Measurements from ENCODE around the gene PLEKHO2.

The PLEKHO2 gene

DNA sequence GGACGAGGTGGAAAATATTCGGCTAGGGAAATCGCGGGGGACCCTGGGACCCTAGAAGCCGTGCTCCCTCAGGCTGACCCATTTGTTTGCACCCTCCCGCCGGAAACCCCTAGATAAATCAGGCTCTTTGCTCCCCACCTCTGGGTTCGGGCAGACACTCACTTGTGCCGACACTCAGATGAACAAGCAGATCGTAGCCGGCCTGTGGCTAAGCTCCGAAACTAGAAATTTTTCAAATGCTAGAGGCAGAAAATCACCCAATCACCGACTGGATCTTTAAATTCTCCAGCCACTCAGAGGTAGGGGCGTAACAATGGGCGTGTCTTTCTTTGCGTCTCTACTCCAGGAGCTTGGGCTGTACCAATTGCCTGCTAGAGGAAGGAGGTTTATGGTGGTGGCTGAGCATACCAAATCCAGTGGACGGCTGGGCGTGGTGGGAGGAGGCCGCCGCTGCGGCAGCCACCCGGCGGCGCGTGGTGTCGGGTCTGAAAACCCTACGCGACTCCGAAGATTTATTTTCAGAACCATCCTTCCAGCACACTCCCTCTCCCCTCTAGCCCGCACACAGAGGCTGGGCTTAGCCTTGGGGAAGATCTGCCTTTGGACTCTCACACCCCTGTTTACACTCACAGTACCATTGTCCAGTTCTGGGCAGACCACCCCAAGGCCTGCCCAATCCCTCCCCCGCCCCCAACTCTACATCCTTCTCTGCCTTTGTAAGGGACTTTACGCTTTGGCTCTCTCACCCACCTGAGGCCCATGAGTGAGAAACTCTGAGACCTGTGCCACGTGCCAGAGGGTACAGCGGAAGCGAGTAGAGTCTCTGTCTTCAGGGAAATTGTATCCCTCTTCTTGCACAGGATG, 16.1 kb upstream of the PLEKHO2 start, which contains the start of gene PIF1:
PIF1 (minus strand) TSS at position 217 of the 864 bp plus-strand sequence. CDS start 1,312 bp downstream, outside the sequence.
- peak; percentile 56 to 99 (median 82) for DNase-seq

DNA sequence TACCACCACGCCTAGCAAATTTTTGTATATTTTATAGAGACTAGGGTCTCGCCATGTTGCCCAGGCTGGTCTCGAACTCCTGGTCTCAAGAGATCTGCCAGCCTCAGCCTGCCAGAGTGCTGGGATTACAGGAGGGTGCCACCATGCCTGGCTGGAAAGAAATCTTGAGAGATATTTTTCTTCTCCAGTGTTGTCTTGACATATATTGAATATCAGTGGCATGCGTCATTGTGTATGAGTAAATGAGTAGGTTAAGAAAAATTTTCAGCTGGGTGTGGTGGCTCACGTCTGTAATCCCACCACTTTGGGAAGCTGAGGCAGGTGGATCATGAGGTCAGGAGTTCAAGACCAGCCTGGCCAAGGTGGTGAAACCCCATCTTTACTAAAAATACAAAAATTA, 12.7 kb upstream of the PLEKHO2 start:
- no peak for DNase-seq

DNA sequence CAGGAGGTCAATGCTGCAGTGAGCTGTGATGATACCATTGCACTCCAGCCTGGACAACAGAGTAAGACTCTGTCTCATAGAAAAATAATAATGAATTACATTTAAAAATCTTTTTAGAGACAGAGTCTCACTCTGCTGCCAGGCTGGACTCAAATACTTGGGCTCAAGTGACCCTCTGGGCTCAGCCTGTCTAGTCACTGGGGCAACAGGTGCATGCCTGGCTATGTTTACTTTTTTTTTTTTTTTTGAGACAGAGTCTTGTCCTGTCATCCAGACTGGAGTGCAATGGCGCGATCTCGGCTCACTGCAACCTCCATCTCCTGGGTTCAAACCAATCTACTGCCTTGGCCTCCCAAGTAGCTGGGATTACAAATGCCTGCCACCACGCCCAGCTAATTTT, 8.0 kb upstream of the PLEKHO2 start:
- no peak for DNase-seq

DNA sequence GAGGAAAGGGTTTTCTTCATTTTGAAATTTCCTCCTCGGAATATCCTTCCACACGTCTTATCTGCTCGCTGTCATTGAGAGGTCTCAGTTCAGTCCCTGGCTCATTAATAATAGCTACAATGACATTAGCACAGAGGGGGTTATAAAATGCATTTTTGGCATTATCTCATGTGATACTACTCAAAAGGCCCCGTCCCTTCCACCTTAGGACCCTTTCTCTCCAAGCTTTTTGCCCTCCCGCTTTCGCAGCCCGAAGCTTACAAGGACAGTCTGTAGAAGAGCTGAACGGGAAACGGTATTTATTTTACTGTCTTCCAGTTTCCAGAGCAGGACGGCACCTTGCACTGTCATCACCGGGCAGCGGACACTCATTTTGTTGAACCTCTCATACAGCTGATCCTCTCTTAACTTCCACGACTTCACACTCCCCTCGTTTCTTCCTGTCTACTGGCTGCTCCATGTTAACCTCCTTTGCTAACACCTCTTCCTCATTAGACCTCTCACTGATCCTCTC, 5.6 kb upstream of the PLEKHO2 start:
- DNase-seq = no peak

DNA sequence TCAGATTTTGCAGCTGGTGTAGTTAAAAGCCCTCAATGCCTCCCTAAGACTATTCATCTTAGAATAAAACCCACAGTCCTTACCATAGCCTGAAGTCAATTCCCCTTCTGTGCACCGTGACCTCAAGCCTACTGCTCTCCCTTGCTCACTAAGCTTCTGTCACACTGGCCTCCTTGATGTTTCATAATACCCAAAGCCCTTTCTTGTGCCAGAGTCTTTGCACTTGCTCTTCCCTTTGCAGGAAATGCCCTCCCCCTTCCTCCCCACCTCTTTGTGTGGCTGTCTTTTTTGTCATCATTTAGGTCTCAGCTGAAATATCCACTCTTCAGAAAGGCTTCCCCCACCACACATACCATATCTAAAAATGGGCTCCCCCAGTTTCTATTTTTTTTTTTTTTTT, 4.2 kb upstream of the PLEKHO2 start:
- peak in 2 of 5 experiments; percentile 54 to 82 for DNase-seq

DNA sequence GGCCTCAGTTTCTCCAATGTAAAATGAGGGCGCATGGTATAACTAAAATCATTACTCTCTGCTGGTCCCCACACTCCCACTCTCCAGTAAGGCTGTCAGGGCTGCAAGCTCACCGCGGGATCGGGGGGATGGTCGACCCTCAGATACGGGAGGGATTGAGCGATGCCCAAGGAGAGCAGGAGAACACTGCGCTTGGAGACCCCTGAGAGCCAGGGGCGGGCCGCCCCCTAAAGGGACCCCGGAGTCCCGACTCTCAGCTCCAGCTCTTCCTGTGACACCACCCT, 713 bp upstream of the PLEKHO2 start:
- no peak for DNase-seq

DNA sequence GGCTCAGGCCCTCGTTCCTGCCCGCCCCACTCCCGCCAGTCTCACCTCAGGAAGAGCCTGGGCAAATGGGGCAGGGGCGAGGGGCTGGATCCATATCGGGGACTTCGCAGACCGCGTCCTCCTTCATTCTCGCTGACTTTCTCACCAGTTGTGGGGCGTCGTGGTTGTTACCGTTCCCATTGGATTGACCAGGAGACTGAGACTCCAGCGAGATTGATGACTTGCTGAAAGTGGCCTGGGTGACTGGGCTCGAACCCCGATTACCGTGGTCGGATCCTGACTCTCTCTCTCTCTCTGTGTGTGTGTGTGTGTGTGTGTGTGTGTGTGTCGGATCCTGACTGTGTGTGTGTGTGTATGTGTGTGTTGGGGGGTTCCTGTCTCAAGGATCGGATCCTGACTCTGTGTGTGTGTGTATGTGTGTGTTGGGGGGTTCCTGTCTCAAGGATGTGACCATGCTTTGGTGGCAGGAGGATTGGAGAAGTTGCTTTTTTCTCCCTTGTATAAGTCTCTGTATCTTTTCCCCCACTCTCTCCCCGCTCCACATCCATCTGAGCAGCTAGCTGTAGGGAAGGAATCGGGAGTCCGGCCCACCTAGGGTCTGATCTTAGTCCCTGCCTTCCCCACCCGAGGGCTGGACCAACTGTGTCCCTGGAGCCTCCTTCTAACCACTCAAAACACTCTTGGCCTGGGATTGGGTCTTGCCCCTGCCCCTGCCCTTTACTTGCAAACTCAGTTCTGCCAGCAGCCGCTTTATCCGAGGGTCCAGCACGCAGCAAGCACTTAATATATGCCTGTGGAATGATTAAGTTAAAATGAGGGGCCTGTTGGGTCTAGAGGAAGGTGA, 603 bp downstream of the PLEKHO2 start:
- peak in 1 of 5 experiments; percentile 64 for DNase-seq

DNA sequence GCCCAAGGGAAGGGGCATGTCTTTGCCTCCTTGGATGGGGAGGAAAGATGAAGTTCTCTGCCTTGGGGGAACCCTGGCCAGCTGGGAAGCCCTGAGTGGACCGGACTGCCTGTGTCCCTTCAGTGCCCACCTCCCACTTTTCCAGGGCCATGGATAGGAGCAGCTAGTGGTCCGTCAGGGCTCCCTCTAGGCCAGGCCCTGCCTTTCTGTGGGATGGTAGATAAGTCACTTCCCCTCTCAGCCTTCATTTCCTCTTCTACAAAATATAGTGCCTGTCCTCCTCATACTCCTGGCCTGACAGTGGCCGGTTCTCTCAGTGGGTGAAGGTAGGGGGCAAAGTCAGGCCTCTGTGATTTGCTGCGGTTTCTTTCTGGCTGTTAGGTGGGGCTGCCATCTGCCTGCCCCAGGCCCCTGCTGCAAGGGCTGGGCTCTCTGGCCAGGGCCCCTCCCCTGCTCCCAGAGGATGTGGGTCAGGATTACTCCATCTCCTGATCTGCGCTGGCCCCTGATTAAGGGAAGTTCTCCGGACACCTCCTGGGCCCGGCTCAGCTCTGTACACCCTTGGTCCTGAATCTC, 1.4 kb downstream of the PLEKHO2 start:
- no peak for DNase-seq

DNA sequence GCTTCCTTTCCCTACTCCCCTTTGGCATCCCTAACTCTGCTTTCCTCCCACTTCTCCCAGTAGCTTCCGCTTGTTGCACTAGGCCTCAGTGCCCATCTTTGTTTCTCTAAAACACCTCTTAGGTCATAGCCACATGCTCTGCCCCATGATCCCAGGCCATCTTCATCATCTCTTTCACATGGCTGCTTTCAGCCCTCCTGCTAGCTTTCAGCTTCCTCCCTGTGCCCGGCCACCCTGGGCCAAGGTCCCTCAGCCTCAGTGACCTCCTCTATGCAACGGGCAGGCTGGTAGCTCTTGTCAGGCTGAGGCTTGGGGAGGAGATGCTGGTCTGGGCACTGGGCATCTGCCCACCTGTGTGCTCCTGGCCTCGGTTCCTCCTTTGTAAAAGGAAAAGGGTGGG, 2.3 kb downstream of the PLEKHO2 start:
- no peak for DNase-seq

DNA sequence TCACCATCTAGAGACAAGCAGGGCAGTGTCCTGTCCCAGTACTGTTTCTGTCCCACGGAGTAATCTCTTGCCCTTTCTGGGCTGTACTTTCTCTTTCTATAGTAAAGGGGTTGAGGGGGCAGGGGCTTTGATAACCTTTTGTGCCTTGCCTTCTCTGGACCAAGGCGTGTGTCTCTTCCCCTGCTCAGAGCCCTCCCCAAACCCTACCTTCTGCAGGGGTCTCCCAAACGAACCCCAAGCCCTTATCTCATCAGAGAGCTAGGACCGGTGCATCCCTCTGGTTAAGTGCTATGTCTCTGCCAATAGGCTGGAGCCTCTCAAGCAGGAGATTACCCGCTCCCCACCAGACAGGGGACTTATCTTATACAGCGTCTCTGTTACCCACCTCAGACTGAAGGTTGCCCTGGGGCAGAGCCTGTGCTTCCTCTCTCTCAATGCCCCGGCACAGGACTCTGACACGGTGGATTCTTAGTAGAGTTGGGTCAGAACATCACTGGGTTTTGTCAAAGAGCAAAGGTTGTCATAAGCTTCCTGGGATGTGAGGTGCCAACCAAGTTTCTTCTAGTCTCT, 2.9 kb downstream of the PLEKHO2 start:
- DNase-seq = peak in 1 of 5 experiments; percentile 30

DNA sequence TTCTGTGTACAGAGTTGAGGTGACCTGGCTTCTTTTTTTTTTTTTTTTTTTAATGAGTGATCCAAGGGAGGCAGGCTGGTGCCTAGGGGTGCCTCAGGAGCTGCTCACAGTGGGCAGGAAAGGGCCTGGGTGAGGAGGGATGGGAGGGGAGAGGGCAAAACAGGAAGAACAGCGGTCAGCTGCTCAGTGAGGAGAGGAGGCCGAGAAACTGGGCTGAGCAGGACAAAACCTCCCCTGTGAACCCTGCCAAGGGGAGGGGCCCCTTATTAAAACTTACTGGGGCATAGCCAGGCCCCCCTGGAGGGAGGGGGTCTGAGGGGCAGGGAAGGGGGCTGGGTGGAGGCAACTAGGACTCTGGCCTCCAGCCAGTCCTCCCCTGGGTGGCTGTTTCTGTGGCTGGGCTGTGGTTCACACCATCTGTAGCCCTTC, 3.5 kb downstream of the PLEKHO2 start:
- no peak for DNase-seq

DNA sequence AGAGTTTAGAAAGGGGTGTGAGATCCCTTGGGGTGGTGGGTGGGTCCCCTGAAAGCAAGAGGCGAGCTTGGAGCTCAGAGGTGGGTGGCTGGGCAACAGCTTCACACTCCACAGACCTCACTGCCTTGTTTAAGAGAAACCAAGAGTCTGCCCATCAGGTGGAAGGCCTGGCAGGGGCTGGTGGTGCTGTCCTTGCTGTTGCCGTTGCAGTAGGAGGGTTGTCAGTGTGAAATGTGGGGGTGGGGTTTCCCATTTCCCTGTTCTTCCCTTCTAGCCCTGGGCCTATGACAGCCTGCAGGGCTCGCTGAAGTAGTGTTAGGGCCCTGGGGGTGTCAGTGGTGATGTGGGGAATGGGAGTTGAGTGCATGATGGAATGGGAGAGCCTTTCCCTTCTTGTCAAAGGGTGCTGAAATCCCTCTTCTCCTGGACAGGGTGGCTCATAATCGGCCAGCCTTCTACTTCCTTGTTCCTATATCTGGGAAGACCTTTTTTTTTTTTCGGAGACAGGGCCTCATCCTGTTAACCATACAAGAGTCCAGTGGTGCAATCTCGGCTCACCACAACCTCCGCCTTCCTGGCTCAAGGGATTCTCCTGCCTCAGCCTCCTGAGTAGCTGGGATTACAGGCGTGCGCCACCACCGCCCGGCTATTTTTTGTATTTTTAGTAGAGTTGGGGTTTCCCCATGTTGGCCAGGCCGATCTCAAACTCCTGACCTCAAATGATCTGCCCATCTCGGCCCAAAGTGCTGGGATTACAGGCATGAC, 4.3 kb downstream of the PLEKHO2 start:
- DNase-seq = no peak

DNA sequence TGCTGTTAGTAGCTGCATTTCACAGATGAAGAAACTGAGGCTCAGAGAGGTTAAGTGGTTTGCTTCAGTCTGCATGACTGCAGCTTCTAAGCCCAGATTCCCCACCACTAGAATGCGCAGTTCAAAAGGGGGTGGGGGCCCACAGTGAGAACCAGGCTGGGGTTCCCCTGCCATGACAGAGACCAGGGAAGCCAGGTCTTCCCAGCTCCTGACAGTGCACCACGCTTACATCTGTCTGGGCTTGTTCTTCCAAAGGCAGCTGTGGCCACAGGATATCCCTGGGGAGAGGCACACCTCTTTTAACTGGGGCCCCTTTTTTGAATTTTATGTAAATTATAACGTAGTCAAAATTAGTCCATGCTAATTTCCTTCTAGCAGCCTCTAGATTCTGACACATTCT, 5.3 kb downstream of the PLEKHO2 start:
- DNase-seq = no peak

DNA sequence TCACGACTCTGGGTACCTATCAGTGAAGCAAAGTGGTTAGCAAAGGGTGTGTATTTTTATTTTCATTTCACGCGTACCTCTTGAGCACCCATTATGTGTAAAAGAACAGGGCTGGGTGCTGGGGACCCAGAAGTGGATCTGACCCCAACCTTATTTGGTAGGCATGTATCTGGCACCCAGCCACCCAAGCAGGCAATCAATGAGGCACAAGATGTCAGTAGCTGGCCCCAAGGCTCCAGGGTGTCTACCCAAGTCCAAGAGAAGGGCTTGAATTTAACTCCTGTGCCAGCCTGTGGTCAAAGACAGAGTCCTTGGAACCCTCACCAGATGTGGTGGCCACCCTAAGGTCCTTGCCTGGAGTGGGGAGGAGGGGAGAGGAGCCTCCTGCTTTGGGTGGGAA, 5.7 kb downstream of the PLEKHO2 start:
- DNase-seq = no peak

DNA sequence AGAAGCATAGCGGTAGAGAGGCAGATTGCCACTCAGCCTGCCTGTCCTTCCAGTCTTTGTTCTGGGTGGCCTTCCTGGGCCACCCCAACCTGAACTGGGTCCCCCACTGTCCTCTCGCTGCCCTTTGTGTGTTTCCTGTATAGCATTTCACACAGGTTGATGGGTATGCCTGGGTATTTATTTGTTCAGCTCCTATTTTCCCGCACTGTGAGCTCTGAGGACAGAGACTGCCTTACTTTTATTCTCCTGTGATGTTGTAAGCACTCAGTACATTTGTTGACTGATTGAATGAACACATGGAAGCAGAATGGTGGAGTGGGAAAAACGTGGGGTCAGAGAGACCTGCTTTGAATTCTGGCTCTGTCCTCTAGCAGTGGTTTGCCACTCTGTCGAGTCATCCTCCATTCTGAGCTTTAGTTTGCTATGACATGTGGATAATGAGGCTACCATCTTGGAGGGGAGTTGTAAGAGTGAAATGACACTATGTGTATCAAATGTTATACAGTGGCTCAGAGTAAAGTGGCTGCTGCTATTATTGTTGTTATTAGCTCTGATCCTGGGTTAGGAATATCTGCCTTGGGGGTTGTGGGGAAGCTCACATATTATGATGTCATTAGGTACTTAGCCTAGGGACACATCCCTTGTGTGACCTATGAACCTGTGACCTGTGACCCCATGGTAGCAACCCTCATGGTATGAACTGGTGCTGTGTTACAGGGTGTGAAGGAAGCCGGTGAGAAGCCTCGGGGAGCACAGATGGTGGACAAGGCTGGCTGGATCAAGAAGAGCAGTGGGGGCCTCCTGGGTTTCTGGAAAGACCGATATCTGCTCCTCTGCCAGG, 6.4 kb downstream of the PLEKHO2 start:
- no peak for DNase-seq

DNA sequence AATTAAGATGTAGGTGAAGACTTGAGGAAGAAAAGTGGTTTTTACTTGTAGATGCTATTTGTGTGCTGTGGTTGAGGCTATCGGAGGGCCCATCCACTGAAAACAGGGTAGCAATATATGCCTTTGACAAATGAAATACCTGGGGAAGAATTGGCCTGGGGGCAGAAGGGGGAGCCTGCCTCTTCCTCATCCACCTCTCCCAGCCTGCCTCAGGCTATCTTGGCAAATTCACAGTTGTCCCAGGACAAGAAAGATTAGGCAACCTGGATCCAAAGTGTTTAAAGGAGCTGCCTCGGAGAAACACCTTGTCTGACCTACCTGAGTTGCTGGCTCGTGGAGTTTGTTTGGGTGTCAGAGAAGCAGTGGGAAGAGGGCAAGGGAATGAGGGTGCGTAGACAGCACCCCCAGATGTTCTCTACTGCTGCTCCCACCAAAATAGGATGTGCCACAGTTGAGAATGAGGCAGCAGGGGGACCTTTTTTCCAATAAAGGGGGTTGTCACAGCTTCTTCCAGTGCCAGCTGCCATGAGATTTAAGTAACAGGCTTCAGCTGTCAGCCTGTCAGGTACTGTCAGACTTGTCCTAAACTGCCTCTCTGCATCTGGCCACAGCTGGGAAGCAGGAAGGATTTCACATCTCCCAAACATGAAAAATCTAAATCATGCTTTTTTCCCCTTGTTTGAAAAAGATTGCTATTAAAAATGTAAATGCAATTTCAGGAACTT, 9.2 kb downstream of the PLEKHO2 start:
- DNase-seq = no peak

DNA sequence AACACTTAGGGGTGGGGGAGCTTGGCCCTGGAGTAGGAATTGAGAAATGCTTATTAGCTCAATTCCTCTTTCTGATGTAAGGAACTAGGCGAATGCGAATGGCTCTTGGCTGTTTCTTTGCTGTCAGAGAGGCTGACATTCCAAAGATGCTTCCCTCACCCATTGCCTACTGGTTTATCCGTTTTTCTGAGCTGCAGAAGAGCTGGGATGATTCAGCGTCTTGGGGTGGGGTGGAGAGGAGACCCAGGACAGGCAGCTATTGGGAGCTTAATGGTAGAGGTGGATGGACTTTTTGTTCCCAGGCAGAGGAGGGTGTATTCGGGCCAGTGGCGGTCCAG, 9.8 kb downstream of the PLEKHO2 start:
- no peak for DNase-seq

DNA sequence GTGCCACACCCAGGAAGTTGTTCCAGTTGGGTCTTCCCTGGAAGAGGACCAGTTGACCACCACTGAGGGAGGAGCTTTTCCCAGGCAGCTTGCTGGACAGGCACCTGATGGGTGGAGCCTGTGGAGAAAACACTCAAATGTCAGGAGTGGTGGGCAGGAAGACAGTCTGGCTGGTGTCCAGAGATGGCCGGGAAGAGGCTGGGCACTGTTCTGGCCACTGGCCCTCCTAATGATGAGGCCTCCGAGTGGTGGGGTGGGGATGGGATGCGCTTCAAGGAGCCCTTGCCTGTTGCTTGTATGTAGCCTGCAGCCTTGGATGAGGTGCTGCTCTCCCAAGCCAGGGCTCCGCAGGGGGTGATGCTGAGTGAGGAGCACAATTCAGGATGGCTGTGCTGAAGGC, 12.3 kb downstream of the PLEKHO2 start:
- DNase-seq = no peak

DNA sequence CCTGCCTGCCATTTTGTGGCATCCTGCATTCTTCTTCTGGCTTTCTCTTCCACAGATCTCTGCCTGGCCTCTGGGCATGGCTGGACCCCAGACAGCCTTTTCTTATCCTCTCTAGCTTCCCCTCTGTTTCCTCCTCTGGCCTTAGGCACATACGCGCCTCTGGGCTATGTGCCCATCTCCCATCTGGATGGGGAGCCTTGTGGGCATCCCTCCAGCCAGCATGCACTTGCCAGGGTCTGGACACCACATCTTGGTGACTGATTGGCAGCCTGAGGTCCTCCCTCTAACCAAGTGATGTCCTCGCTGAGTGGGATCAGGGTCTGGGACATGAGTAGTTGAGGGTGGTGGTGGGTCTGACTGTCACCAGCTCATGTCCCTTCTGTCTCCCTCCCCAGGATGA, 12.8 kb downstream of the PLEKHO2 start:
- DNase-seq = no peak

DNA sequence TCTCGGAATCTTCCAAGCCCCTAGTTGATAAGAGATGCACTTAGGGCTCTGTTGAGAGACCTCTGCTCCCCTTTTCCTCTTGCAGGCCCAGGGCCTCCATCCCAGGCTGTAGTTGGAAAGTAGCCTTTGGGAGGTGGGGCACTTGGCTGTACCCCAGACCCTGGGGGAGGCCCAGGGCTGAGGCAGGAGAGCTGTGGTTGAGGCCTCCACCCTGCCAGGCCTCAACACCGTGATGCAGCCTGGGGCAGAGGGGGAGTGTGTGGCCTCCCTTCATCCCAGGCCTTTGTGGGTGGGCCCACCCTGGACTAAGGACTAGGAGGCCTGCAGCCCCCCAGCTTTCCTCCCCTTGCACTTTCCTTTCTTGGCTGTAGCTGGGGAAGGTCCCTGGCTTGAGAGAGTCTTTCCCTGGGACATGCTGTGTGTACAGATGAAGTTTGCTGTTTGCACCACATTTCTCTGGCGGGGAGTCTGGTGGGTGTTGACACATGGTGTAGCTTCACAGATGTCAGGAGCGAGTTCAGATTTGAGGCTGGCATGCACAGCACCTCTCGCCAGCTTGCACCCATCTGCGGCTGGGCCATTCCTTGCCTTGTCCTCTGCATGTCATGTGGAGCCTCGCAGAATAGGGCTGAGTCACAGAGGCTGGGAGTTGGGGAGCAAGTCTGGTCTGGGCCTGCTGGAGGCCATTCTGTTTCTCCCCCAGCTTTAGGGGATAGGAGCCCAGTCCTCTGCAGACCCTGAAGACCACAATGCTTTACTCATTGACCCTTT, 13.7 kb downstream of the PLEKHO2 start:
- no peak for DNase-seq

Data from T-helper 2 cell (primary cell).